Tibial nerve (tissue), 4 donors: Measurements from ENCODE around the gene GOLGA7B. TPM values are rescaled to one million over a fixed set of nuclear protein-coding genes. Genes with fewer than 3 reads are reported as not detected.

Source experiments
- DNase-seq, 2 donors: peaks; one replicate each; pipeline ENCODE4 v3.0.0-alpha.2; 2019; ENCODE audit warnings: low spot score in 2 of 2
- H3K27ac ChIP-seq, 4 donors: fragments of 200-600 bp; sonication (generic) in 3 of 4; one replicate each; pipeline ENCODE4 v1.5.1; 2017 to 2019; ENCODE audit warnings: mild to moderate bottlenecking in 1 of 4
- H3K27me3 ChIP-seq, 2 donors: fragments of 200-600 bp; sonication (generic) in 1 of 2; one replicate each; pipeline versions ENCODE4 v1.5.1 to v1.6.0; 2017 to 2019
- H3K36me3 ChIP-seq, 3 donors: fragments of 200-600 bp; sonication (generic); one replicate each; pipeline ENCODE4 v1.5.1; 2018 to 2019
- H3K4me1 ChIP-seq, 4 donors: fragments of 200-600 bp; sonication (generic) in 3 of 4; one replicate each; pipeline ENCODE4 v1.5.1; 2017 to 2019
- H3K4me3 ChIP-seq, 4 donors: fragments of 200-600 bp; sonication (generic) in 3 of 4; one replicate each; pipeline ENCODE4 v1.5.1; 2017 to 2019; ENCODE audit warnings: mild to moderate bottlenecking in 1 of 4, moderate library complexity in 1 of 4
- H3K9me3 ChIP-seq, 4 donors: fragments of 200-600 bp; sonication (generic) in 3 of 4; one replicate each; pipeline ENCODE4 v1.5.1; 2017 to 2019
- EP300 ChIP-seq, 2 donors: sonication (generic); formaldehyde crosslinking; IDR thresholded peaks; one replicate each; pipeline ENCODE4 v1.6.1; 2017; ENCODE audit warnings: antibody characterized with exemption in 2 of 2, mild to moderate bottlenecking in 1 of 2
- POLR2A ChIP-seq, 2 donors: fragments of 450-650 bp; IDR thresholded peaks; one replicate each; pipeline ENCODE4 v1.6.1; 2017; ENCODE audit warnings: antibody characterized with exemption in 2 of 2, mild to moderate bottlenecking in 2 of 2, moderate library complexity in 2 of 2
- WGBS, 2 donors: methylation state at CpG; one replicate each; pipeline ENCODE4 v1.1.5; 2018; 5-methylcytosine and 5-hydroxymethylcytosine counted together
- total RNA-seq, 4 donors: library from RNA; depleted of rRNA; stranded (reverse); fragments of >200 nt; gene quantifications; one replicate each; pipeline ENCODE4 v1.1.0, GENCODE V29; 2016
- TF ChIP-seq, protein P1 (sequence below), 5 experiments: fragments of 200-600 bp in 3 of 5; fragments of 450-650 bp in 2 of 5; sonication (generic) in 3 of 5; IDR thresholded peaks; one replicate each; pipeline ENCODE4 v1.5.1; 2016 to 2019; ENCODE audit warnings: antibody characterized with exemption in 5 of 5, mild to moderate bottlenecking in 3 of 5, moderate library complexity in 2 of 5

Gene GOLGA7B
- total RNA-seq, 4 donors from 2014 or later, result 0.90 to 6.3 (median 4.8) TPM

DNA sequence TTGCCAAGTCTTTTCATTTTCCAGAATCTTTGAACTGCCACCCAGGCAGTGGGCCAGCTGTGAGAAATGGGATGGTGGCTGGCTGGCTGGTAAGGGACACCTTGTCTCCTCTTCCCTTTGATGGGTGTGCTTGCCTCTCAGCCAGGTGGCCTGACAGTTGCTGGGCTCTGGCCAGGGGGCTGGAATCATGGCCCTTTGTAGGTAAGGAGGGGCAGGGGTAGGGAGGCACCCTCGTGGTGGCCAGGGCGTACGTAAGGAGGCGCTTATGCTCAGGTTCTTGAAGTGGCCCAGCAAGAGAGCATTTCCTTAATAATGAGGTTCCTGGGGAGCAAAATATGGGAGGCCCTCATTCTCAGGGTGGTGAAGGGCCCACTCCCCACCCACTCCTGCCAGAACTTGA lies 33.0 kb upstream of the GOLGA7B start:
- Histone ChIP-seq H3K27me3 (no peaks in the 10 kb centered on the region), H3K36me3 (no peaks in the 10 kb centered on the region), H3K4me1 (no peaks in the 10 kb centered on the region), H3K27ac (no peak overlapping the region), H3K4me3 (no peak overlapping the region), H3K9me3 (no peaks in the 10 kb centered on the region)
- WGBS, 2 donors, result 75% methylated on average over 4 of the region's 4 CpGs
- no peak for DNase-seq
- no peak for TF ChIP-seq EP300 (IDR thresholded peaks at IDR 0.05)
- TF ChIP-seq, protein P1, sequence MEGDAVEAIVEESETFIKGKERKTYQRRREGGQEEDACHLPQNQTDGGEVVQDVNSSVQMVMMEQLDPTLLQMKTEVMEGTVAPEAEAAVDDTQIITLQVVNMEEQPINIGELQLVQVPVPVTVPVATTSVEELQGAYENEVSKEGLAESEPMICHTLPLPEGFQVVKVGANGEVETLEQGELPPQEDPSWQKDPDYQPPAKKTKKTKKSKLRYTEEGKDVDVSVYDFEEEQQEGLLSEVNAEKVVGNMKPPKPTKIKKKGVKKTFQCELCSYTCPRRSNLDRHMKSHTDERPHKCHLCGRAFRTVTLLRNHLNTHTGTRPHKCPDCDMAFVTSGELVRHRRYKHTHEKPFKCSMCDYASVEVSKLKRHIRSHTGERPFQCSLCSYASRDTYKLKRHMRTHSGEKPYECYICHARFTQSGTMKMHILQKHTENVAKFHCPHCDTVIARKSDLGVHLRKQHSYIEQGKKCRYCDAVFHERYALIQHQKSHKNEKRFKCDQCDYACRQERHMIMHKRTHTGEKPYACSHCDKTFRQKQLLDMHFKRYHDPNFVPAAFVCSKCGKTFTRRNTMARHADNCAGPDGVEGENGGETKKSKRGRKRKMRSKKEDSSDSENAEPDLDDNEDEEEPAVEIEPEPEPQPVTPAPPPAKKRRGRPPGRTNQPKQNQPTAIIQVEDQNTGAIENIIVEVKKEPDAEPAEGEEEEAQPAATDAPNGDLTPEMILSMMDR (IDR thresholded peaks at IDR 0.05), result no peak

DNA sequence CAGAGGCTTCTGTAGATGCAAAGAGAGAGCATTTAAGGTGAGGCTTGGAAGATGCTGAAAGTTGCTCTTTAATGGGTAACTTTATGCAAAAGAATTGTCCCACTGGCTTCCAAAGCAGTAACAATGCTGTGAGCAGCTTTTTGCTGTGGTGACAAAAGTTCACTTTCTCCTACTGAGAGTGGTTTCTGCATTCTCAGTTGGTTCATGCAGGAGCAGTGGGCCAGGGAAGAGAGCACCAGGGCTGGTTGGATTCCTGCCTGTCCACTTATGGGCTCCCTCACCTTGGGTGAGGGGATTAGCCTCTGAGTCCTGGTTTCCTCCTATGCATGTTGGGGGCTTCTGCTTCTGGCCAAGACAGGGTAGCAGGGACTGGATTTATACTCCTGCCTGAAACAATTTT lies 31.1 kb upstream of the GOLGA7B start:
- TF ChIP-seq, protein P1 (IDR thresholded peaks at IDR 0.05), result no peak
- TF ChIP-seq EP300 (IDR thresholded peaks at IDR 0.05) (no peak), POLR2A (IDR thresholded peaks at IDR 0.05) (no peak)
- Histone ChIP-seq H3K9me3 (no peaks in the 10 kb centered on the region), H3K4me3 (no peak overlapping the region), H3K27me3 (no peaks in the 10 kb centered on the region), H3K36me3 (no peaks in the 10 kb centered on the region), H3K4me1 (no peaks in the 10 kb centered on the region), H3K27ac (no peak overlapping the region)
- no peak for DNase-seq

DNA sequence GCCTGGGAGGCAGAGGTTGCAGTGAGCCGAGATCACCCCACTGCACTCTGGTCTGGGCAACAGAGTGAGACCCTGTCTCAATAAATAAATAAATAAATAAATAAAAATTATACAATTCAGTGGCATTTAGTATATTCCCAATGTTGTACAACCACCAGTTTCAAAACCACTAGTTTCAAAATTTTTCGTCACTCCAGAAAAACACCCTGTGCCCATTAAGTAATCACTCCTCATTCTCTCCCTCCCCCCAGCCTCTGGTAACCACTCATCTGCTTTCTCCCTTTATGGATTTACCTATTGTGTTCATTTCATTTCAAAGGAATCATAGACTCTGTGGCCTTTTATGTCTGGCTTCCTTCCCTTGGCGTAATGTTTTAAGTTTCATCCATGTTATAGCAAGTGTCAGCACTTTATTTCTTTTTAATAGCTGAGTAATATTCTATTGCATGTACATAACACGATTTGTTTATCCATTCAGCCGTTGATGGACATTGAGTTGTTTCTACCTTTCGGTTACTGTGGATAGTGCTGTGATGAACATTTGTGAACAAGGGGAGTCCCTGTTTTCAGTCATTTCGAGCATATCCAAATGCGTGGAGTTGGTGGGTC lies 29.4 kb upstream of the GOLGA7B start:
- 86 to 90% methylated on average over 8 of the region's 8 CpGs for WGBS, 2 donors
- H3K9me3 ChIP-seq, result no peaks in the 10 kb centered on the region
- TF ChIP-seq EP300 (IDR thresholded peaks at IDR 0.05) (no peak), POLR2A (IDR thresholded peaks at IDR 0.05) (no peak)
- TF ChIP-seq, protein P1 (IDR thresholded peaks at IDR 0.05), result no peak
- H3K27ac ChIP-seq, result no peak overlapping the region
- DNase-seq, result no peak
- H3K4me3 ChIP-seq, result no peak overlapping the region
- peaks cover 0 to under 1% (median 0%) of the 10 kb centered on the region in 4 donors for H3K4me1 ChIP-seq
- no peaks in the 10 kb centered on the region for H3K36me3 ChIP-seq
- no peaks in the 10 kb centered on the region for H3K27me3 ChIP-seq

DNA sequence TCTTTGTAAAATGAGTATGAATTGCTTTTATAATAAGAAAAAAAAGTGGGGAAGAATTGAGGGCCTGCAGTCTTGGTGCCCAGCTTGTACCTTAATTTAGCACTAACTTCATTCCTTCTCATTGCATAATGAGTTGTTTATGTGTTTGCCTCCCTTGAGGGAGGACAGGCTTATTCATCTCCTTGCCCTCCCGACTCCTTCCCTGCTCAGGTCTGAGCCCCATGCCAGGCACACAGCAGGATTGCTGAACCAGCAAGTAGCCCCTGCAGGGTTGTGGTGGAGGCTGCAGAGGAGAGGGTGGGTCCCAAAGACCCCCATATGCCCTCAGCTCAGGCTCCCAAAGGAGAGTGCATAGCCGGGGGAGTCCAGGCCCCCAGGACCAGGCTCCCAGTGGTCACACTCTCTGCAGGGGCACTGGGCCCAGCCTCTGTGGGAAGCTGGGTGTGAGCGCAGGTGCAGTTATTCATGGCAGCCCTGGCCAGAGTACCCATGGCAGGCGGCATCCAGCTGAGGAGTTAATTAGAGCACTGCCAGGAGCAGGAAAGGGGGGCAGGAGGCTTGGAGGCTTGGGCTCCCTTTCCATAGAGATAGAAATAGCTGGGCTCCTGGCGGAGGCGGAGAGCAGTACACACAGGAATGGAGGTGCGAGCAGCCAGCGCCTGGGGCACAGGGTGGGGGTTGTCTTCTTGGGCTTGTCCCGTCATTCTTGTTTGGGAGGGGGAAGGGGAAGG lies 28.2 kb upstream of the GOLGA7B start:
- 63 to 69% methylated on average over 9 of the region's 9 CpGs for WGBS, 2 donors
- no peak for DNase-seq

DNA sequence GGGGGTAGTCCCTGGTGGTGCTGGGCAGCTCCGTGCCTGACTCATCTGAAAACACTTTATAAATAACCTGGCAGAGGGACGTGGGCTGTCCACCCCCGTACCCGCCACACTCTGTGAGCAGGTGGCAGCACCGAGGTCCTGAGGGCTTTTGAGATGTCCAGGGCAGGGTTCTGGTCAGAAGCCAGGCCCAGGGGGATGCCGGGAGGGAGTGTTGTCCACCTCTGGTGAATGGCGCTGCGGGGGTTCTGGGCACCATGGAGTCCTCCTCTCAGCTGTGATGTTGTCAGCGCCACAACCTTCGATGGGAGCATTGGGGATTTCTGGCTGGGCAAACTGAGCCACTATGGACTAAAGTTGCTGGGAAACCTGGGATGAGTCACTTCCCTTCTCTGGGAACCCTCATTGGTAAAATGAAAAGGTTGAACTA lies 27.4 kb upstream of the GOLGA7B start:
- Histone ChIP-seq H3K27me3 (no peaks in the 10 kb centered on the region), H3K9me3 (no peaks in the 10 kb centered on the region), H3K4me3 (no peak overlapping the region), H3K27ac (no peak overlapping the region), H3K36me3 (no peaks in the 10 kb centered on the region), H3K4me1 (peaks cover 0 to 7% (median 0%) of the 10 kb centered on the region in 4 donors)
- no peak for DNase-seq
- TF ChIP-seq POLR2A (IDR thresholded peaks at IDR 0.05) (no peak), EP300 (IDR thresholded peaks at IDR 0.05) (no peak)
- TF ChIP-seq, protein P1 (IDR thresholded peaks at IDR 0.05), result no peak
- WGBS, 2 donors, result 69 to 78% methylated on average over 7 to 10 of the region's 10 CpGs

More for the DNA sequence above, 28.2 kb upstream of the GOLGA7B start:
- no peak overlapping the region for H3K27ac ChIP-seq
- H3K4me3 ChIP-seq, result no peak overlapping the region
- TF ChIP-seq POLR2A (IDR thresholded peaks at IDR 0.05) (no peak), EP300 (IDR thresholded peaks at IDR 0.05) (no peak)
- TF ChIP-seq, protein P1 (IDR thresholded peaks at IDR 0.05), result no peak
- no peaks in the 10 kb centered on the region for H3K9me3 ChIP-seq
- peaks cover 0 to 6% (median 0%) of the 10 kb centered on the region in 4 donors for H3K4me1 ChIP-seq
- H3K36me3 ChIP-seq, result no peaks in the 10 kb centered on the region
- no peaks in the 10 kb centered on the region for H3K27me3 ChIP-seq
